EH (cell line): ENCODE measurements around the gene ZNF117.
"Not testable (repeated sequence)": the region's sequence is repeated elsewhere in the genome, so short reads cannot be mapped to it uniquely, and the experiment has no call there.

Experiments
- DNase-seq: peaks from one replicate; pipeline ENCODE4 v3.0.0-alpha.2; 2015; ENCODE audit warnings: low read depth

ZNF117 gene

DNA sequence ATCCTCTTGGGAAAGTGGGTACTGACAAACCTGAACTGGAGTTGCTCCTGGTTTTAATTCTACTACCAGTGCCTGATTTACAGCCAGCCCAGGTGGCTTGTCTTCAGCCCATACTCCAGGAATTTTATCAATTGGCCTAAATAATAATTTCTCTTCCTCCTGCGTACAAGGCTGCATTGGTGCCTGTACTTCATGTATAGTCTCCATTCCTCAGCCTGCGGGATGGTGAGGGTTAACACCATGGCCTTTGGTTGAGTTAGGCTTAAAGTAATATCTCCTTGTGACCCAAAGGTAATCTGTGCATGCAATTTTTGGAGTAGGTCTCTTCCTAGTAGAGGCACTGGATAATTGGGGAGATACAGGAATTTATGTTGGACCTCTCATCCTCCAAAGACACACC is 5.5 kb upstream of the ZNF117 start:
- no peak for DNase-seq

- no peak for DNase-seq
These were observed 3.1 kb upstream of the ZNF117 start for GRCh38 chr7:64993901-64994300.

DNA sequence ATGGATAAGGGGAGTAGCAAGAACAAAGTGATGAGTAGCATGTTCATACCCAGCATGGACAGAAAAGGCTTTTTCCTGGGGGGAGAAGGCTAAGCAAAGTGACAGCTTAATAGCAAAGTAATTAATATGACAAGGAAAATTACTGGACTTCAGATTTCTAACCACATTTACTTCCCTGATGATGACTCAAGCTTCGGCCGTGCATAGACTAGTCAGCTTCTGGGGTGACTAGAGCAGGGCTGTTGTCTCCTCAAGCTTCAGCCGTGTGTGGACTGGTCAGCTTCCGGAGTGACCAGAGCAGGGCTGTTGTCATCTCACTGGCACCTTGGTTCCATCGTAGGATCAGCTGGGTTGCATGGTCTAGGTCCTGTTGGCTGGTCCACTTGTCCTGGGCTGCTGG is 2.1 kb upstream of the ZNF117 start:
- peak; percentile 10 for DNase-seq

GRCh38 chr7:64990216-64990615 is 620 bp downstream of the ZNF117 start:
- DNase-seq, result no peak

GRCh38 chr7:64978497-64979203 is 12.2 kb downstream of the ZNF117 start:
- DNase-seq, result no peak

- no peak for DNase-seq
These were observed 25.2 kb downstream of the ZNF117 start for GRCh38 chr7:64965594-64965993.

DNA sequence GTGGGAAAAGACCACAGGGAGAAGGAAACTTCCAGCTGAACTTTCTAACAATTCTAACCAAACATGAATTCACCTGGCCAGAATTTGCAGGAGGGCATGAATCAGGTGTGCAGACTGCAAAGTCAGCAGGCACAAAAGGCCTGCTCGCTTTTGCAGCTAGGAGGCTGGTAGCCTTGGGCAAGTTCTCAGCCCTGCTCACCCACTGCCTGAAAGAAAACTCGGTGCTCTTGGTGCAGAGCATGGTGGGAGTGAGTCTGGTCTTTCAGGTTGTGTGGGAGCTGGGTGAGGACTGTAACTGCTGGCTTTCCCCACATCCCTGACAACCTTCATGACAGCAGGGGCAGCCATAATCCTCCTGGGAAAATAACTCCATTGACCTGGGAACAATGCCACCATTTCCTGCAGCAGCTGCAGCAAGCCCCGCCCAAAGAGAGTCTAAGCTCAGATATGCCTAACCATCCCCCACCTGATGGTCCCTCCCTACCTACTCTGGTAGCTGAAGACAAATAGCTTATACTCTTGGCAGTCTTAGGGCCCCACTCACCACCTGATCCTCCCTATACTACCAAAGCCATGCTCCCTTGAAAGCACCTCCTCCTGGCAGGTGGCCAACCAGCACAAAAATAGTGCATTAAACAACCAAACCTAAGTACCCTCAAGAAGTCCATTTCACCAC is 31.6 kb downstream of the ZNF117 start:
- no peak for DNase-seq

- DNase-seq, result peak; percentile 57
These were observed 39.5 kb downstream of the ZNF117 start for GRCh38 chr7:64951250-64951848.

DNA sequence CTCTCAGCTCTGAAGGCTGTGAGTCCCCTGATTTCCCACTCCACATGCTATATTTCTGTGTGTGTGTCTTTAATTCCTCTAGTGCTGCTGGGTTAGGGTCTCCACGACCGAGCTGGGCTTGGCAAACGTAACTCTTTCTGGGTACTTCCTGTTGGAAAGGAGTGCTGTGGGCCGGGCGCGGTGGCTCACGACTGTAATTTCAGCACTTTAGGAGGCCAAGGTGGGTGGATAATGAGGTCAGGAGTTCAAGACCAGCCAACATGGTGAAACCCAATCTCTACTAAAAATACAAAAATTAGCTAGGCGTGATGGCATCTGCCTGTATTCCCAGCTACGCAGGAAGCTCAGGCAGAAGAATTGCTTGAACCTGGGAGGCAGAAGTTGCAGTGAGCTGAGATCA is 40.2 kb downstream of the ZNF117 start:
- DNase-seq, result not testable (repeated sequence)

DNA sequence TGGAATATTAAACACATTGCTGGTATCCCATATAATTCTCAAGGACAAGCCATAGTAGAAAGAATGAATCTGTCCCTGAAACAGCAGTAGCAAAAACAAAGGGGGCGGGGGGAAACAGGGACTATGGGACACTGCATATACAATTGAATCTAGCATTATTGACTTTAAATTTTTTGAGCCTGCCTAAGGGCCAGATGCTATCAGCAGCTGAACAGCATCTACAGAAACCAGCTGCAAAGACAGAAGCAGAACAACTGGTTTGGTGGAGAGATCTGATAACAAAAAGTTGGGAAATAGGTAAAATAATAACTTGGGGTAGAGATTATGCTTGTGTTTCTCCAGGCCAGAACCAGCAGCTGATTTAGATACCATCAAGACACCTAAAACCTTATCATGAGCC is 42.1 kb downstream of the ZNF117 start:
- not testable (repeated sequence) for DNase-seq

- DNase-seq, result no peak
These were observed 43.4 kb downstream of the ZNF117 start for GRCh38 chr7:64947252-64948000.

GRCh38 chr7:64946772-64947171 is 44.1 kb downstream of the ZNF117 start:
- DNase-seq, result no peak

- DNase-seq, result no peak
These were observed 45.2 kb downstream of the ZNF117 start for GRCh38 chr7:64945503-64946175.

- DNase-seq, result not testable (repeated sequence)
These were observed 46.0 kb downstream of the ZNF117 start for GRCh38 chr7:64944667-64945502.

DNA sequence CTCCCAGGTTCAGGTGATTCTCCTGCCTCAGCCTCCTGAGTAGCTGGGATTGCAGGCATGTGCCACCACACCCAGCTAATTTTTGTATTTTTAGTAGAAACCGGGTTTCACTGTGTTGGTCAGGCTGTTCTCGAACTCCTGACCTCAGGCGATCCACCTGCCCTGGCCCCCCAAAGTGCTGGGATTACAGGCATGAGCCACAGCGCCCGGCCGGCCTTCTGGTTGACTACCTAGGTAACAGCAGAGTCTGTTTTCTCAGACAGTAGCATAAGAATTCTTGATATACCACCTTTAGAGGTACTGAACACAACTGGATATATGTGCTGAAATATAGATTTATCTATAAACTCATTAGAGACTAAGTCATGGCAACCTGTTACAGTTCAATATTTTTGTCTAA is 50.8 kb downstream of the ZNF117 start:
- not testable (repeated sequence) for DNase-seq

- DNase-seq, result no peak
These were observed 52.3 kb downstream of the ZNF117 start for GRCh38 chr7:64938540-64938939.

GRCh38 chr7:64934478-64934877 is 56.4 kb downstream of the ZNF117 start:
- no peak for DNase-seq

- not testable (repeated sequence) for DNase-seq
These were observed 62.3 kb downstream of the ZNF117 start for GRCh38 chr7:64928252-64929187.
